HEK293 (cell line): ENCODE measurements around the gene PAK2.
A peak's percentile ranks its signal among the peaks of the same experiment; 100 is the strongest.

Source experiments
- CTCF ChIA-PET: fragments of 350-600 bp; formaldehyde crosslinking; extraction: SDS; loops from one replicate; lab custom pipeline; 2021; ENCODE audit warnings: antibody characterized with exemption; lab: Yijun Ruan, JAX
- POLR2A ChIA-PET: fragments of 300-600 bp; formaldehyde crosslinking; extraction: SDS; loops from one replicate; lab custom pipeline; 2020; ENCODE audit warnings: antibody characterized with exemption, inconsistent platforms; lab: Yijun Ruan, JAX
- H3K27ac ChIP-seq: fragments of 200-500 bp; sonication (Bioruptor generic); 2 replicates; pipeline ENCODE4 v1.5.1; 2014; ENCODE audit warnings: low read depth, low read length, control low read depth, inconsistent platforms; ENCODE audit errors: extremely low read depth
- H3K36me3 ChIP-seq, 2 experiments: fragments of 200-500 bp in 1 of 2; sonication (Bioruptor generic) in 1 of 2; 1 replicate in 1 of 2; 2 replicates in 1 of 2; pipeline ENCODE4 v1.5.1; 2014 to 2017; ENCODE audit warnings: inconsistent platforms in 2 of 2, low read length in 2 of 2; ENCODE audit not compliant: control insufficient read depth in 2 of 2, insufficient read depth in 1 of 2
- H3K4me1 ChIP-seq: fragments of 200-500 bp; sonication (Bioruptor generic); 2 replicates; pipeline ENCODE4 v1.5.1; 2014; ENCODE audit warnings: mild to moderate bottlenecking, low read length, inconsistent platforms; ENCODE audit not compliant: control insufficient read depth, insufficient read depth
- H3K4me3 ChIP-seq: 2 replicates; pipeline ENCODE4 v1.5.1; 2011; ENCODE audit warnings: low read depth, mild to moderate bottlenecking, control low read depth, low read length, moderate library complexity
- H3K9me3 ChIP-seq: fragments of 200-500 bp; sonication (Bioruptor generic); 2 replicates; pipeline ENCODE4 v1.5.1; 2014; ENCODE audit warnings: low read depth, low read length, inconsistent platforms; ENCODE audit not compliant: control insufficient read depth, insufficient read depth
- FEZF1 ChIP-seq: fragments of 450-650 bp; formaldehyde crosslinking; IDR thresholded peaks from 2 replicates; pipeline ENCODE4 v1.5.1; 2016; ENCODE audit warnings: missing biosample characterization, missing genetic modification characterization
- KLF1 ChIP-seq: fragments of 450-650 bp; formaldehyde crosslinking; IDR thresholded peaks from 2 replicates; pipeline ENCODE4 v1.5.1; 2016; ENCODE audit warnings: missing biosample characterization, missing genetic modification characterization
- KLF10 ChIP-seq: fragments of 450-650 bp; IDR thresholded peaks from 2 replicates; pipeline ENCODE4 v1.5.1; 2018; ENCODE audit warnings: missing biosample characterization, mild to moderate bottlenecking, missing genetic modification characterization
- KLF9 ChIP-seq: fragments of 450-650 bp; formaldehyde crosslinking; IDR thresholded peaks from 2 replicates; pipeline ENCODE4 v1.5.1; 2016; ENCODE audit warnings: missing biosample characterization, missing genetic modification characterization, low read depth
- MYNN ChIP-seq: fragments of 450-650 bp; formaldehyde crosslinking; IDR thresholded peaks from 2 replicates; pipeline ENCODE4 v1.5.1; 2016; ENCODE audit warnings: missing biosample characterization, missing genetic modification characterization, borderline replicate concordance
- PRDM1 ChIP-seq: fragments of 450-650 bp; formaldehyde crosslinking; IDR thresholded peaks from 2 replicates; pipeline ENCODE4; 2016; ENCODE audit warnings: missing biosample characterization, missing genetic modification characterization
- ZNF169 ChIP-seq: fragments of 450-650 bp; formaldehyde crosslinking; IDR thresholded peaks from 2 replicates; pipeline ENCODE4 v1.5.1; 2016; ENCODE audit warnings: missing biosample characterization, missing genetic modification characterization
- ZNF175 ChIP-seq: fragments of 450-650 bp; formaldehyde crosslinking; IDR thresholded peaks from 2 replicates; pipeline ENCODE4 v1.5.1; 2016; ENCODE audit warnings: missing biosample characterization, missing genetic modification characterization
- ZNF223 ChIP-seq: fragments of 450-650 bp; formaldehyde crosslinking; IDR thresholded peaks from 2 replicates; pipeline ENCODE4 v1.5.1; 2016; ENCODE audit warnings: missing biosample characterization, missing genetic modification characterization
- ZNF302 ChIP-seq: fragments of 450-650 bp; formaldehyde crosslinking; IDR thresholded peaks from 2 replicates; pipeline ENCODE4 v1.5.1; 2016; ENCODE audit warnings: missing biosample characterization, missing genetic modification characterization, low read depth
- ZNF335 ChIP-seq: fragments of 450-650 bp; formaldehyde crosslinking; conservative IDR thresholded peaks from 2 replicates; pipeline ENCODE4 v1.5.1; 2016; ENCODE audit warnings: missing biosample characterization, missing genetic modification characterization
- ZNF350 ChIP-seq: fragments of 450-650 bp; formaldehyde crosslinking; IDR thresholded peaks from 2 replicates; pipeline ENCODE4 v1.5.0; 2017; ENCODE audit warnings: missing biosample characterization, mild to moderate bottlenecking, missing genetic modification characterization
- ZNF394 ChIP-seq: fragments of 450-650 bp; formaldehyde crosslinking; IDR thresholded peaks from 2 replicates; pipeline ENCODE4 v1.5.1; 2016; ENCODE audit warnings: missing biosample characterization, missing genetic modification characterization, mild to moderate bottlenecking, moderate library complexity, borderline replicate concordance
- ZNF404 ChIP-seq: fragments of 450-650 bp; formaldehyde crosslinking; IDR thresholded peaks from 2 replicates; pipeline ENCODE4 v1.5.1; 2017; ENCODE audit warnings: missing biosample characterization, missing genetic modification characterization
- ZNF426 ChIP-seq: fragments of 450-650 bp; formaldehyde crosslinking; IDR thresholded peaks from 2 replicates; pipeline ENCODE4 v1.5.1; 2017; ENCODE audit warnings: missing biosample characterization, missing genetic modification characterization, mild to moderate bottlenecking, inconsistent platforms, moderate library complexity
- ZNF514 ChIP-seq: fragments of 450-650 bp; formaldehyde crosslinking; IDR thresholded peaks from 2 replicates; pipeline ENCODE4 v1.5.1; 2016; ENCODE audit warnings: missing biosample characterization, missing genetic modification characterization
- ZNF529 ChIP-seq: fragments of 450-650 bp; formaldehyde crosslinking; IDR thresholded peaks from 2 replicates; pipeline ENCODE4 v1.5.1; 2017; ENCODE audit warnings: missing genetic modification characterization, missing biosample characterization; ENCODE audit not compliant: insufficient replicate concordance
- ZNF549 ChIP-seq: fragments of 450-650 bp; IDR thresholded peaks from 2 replicates; pipeline ENCODE4 v1.5.1; 2018; ENCODE audit warnings: missing biosample characterization, missing genetic modification characterization, mild to moderate bottlenecking, inconsistent platforms, moderate library complexity
- ZNF654 ChIP-seq: fragments of 450-650 bp; formaldehyde crosslinking; IDR thresholded peaks from 2 replicates; pipeline ENCODE4 v1.5.1; 2016; ENCODE audit warnings: low read depth, missing biosample characterization, missing genetic modification characterization
- ZNF658 ChIP-seq: fragments of 450-650 bp; formaldehyde crosslinking; IDR thresholded peaks from 2 replicates; pipeline ENCODE4; 2016; ENCODE audit warnings: missing biosample characterization, missing genetic modification characterization
- ZNF664 ChIP-seq: fragments of 450-650 bp; formaldehyde crosslinking; IDR thresholded peaks from 2 replicates; pipeline ENCODE4 v1.5.1; 2016; ENCODE audit warnings: missing biosample characterization, missing genetic modification characterization
- ZNF707 ChIP-seq: fragments of 450-650 bp; formaldehyde crosslinking; IDR thresholded peaks from 2 replicates; pipeline ENCODE4 v1.5.1; 2016; ENCODE audit warnings: missing biosample characterization, missing genetic modification characterization
- ZSCAN30 ChIP-seq: fragments of 450-650 bp; IDR thresholded peaks from 2 replicates; pipeline ENCODE4 v1.5.1; 2018; ENCODE audit warnings: missing biosample characterization, mild to moderate bottlenecking, missing genetic modification characterization, moderate library complexity
- TF ChIP-seq, protein P1 (sequence below): fragments of 450-650 bp; formaldehyde crosslinking; IDR thresholded peaks from 2 replicates; pipeline ENCODE4 v1.5.1; 2016; ENCODE audit warnings: missing biosample characterization, missing genetic modification characterization
- TF ChIP-seq, protein P2 (sequence below): fragments of 450-650 bp; formaldehyde crosslinking; IDR thresholded peaks from 2 replicates; pipeline ENCODE4 v1.5.1; 2017; ENCODE audit warnings: missing biosample characterization, missing genetic modification characterization
- TF ChIP-seq, protein P3 (sequence below): fragments of 450-650 bp; formaldehyde crosslinking; IDR thresholded peaks from 2 replicates; pipeline ENCODE4 v1.5.1; 2016; ENCODE audit warnings: missing biosample characterization, missing genetic modification characterization, borderline replicate concordance
- TF ChIP-seq, protein P4 (sequence below): fragments of 450-650 bp; formaldehyde crosslinking; IDR thresholded peaks from 2 replicates; pipeline ENCODE4 v1.5.1; 2016; ENCODE audit warnings: missing biosample characterization, missing genetic modification characterization
- TF ChIP-seq, protein P5 (sequence below): fragments of 450-650 bp; formaldehyde crosslinking; IDR thresholded peaks from 2 replicates; pipeline ENCODE4 v1.5.1; 2016; ENCODE audit warnings: missing biosample characterization, missing genetic modification characterization

PAK2 gene

DNA sequence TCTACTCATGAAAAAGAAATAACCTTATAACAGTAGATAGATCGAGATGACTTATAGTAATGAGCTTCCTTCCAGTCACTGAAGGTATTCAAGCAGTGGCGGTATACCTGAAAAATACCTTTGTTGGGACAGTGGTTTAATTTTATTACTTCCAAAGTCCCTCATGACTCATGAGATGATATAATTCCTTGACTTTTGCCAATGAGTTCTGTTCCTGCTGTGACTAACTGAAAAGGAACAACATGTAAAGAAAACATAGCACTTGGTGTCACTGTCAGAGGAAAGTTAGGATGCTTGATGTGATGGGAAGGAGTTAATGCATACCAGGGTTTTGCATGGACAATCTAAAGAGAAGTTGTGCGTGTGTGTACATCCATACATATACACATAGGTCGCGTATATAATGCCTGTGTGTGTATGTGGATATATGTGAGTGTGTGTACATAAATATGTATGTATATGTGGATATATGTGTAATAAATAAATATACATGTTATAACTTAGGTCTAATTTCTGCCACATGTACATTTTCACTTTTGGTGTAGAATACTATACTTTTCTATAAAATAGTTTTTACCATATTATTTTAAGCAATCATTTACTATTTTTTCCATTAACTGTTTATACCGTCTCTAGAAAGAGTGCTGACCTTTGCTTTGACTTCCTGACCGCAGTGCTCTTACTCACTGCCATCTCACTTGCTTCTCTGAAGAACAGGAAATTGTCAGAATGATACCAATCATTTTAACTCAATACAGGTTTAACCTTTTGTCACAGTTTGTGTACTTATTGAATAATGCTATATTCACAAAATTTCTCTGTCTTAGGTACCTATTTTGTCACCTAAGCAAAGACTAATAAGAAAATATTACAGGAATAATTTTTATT lies 12.6 kb upstream of the PAK2 start:
- CTCF ChIA-PET: no interaction called here
- H3K4me1 ChIP-seq: no peaks in the 10 kb centered on the region
- no peak overlapping the region for H3K27ac ChIP-seq
- H3K9me3 ChIP-seq: no peaks in the 10 kb centered on the region
- POLR2A ChIA-PET: interaction anchor here (1.2 kb wide), 1 partner anchor 13 kb away, joined by 3 read pairs; the partner anchor contains the start of gene PAK2
- H3K36me3 ChIP-seq: peaks cover 7 to 63% of the 10 kb centered on the region in 2 experiments
- H3K4me3 ChIP-seq: no peak overlapping the region
- TF ChIP-seq ZNF404 (tag by site-specific recombination): no peak
- no peak for TF ChIP-seq KLF10
- TF ChIP-seq ZSCAN30: no peak
- TF ChIP-seq ZNF549 (tag by site-specific recombination): no peak
- TF ChIP-seq ZNF223 (tag by site-specific recombination): no peak
- TF ChIP-seq ZNF664 (tag by site-specific recombination): no peak
- TF ChIP-seq ZNF707 (tag by site-specific recombination): no peak
- TF ChIP-seq KLF1 (tag by site-specific recombination): no peak
- TF ChIP-seq, protein P1, sequence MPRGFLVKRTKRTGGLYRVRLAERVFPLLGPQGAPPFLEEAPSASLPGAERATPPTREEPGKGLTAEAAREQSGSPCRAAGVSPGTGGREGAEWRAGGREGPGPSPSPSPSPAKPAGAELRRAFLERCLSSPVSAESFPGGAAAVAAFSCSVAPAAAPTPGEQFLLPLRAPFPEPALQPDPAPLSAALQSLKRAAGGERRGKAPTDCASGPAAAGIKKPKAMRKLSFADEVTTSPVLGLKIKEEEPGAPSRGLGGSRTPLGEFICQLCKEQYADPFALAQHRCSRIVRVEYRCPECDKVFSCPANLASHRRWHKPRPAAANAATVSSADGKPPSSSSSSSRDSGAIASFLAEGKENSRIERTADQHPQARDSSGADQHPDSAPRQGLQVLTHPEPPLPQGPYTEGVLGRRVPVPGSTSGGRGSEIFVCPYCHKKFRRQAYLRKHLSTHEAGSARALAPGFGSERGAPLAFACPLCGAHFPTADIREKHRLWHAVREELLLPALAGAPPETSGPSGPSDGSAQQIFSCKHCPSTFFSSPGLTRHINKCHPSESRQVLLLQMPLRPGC (tag by site-specific recombination): no peak
- TF ChIP-seq, protein P2, sequence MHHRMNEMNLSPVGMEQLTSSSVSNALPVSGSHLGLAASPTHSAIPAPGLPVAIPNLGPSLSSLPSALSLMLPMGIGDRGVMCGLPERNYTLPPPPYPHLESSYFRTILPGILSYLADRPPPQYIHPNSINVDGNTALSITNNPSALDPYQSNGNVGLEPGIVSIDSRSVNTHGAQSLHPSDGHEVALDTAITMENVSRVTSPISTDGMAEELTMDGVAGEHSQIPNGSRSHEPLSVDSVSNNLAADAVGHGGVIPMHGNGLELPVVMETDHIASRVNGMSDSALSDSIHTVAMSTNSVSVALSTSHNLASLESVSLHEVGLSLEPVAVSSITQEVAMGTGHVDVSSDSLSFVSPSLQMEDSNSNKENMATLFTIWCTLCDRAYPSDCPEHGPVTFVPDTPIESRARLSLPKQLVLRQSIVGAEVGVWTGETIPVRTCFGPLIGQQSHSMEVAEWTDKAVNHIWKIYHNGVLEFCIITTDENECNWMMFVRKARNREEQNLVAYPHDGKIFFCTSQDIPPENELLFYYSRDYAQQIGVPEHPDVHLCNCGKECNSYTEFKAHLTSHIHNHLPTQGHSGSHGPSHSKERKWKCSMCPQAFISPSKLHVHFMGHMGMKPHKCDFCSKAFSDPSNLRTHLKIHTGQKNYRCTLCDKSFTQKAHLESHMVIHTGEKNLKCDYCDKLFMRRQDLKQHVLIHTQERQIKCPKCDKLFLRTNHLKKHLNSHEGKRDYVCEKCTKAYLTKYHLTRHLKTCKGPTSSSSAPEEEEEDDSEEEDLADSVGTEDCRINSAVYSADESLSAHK (tag by site-specific recombination): no peak
- TF ChIP-seq ZNF335 (tag by site-specific recombination): no peak
- TF ChIP-seq ZNF514 (tag by site-specific recombination): no peak
- no peak for TF ChIP-seq ZNF175 (tag by site-specific recombination)
- TF ChIP-seq, protein P3, sequence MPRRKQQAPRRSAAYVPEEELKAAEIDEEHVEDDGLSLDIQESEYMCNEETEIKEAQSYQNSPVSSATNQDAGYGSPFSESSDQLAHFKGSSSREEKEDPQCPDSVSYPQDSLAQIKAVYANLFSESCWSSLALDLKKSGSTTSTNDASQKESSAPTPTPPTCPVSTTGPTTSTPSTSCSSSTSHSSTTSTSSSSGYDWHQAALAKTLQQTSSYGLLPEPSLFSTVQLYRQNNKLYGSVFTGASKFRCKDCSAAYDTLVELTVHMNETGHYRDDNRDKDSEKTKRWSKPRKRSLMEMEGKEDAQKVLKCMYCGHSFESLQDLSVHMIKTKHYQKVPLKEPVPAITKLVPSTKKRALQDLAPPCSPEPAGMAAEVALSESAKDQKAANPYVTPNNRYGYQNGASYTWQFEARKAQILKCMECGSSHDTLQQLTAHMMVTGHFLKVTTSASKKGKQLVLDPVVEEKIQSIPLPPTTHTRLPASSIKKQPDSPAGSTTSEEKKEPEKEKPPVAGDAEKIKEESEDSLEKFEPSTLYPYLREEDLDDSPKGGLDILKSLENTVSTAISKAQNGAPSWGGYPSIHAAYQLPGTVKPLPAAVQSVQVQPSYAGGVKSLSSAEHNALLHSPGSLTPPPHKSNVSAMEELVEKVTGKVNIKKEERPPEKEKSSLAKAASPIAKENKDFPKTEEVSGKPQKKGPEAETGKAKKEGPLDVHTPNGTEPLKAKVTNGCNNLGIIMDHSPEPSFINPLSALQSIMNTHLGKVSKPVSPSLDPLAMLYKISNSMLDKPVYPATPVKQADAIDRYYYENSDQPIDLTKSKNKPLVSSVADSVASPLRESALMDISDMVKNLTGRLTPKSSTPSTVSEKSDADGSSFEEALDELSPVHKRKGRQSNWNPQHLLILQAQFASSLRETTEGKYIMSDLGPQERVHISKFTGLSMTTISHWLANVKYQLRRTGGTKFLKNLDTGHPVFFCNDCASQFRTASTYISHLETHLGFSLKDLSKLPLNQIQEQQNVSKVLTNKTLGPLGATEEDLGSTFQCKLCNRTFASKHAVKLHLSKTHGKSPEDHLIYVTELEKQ (tag by site-specific recombination): no peak
- TF ChIP-seq, protein P4, sequence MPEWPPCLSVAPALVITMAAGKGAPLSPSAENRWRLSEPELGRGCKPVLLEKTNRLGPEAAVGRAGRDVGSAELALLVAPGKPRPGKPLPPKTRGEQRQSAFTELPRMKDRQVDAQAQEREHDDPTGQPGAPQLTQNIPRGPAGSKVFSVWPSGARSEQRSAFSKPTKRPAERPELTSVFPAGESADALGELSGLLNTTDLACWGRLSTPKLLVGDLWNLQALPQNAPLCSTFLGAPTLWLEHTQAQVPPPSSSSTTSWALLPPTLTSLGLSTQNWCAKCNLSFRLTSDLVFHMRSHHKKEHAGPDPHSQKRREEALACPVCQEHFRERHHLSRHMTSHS (tag by site-specific recombination): no peak
- no peak for TF ChIP-seq ZNF529 (tag by site-specific recombination)
- TF ChIP-seq ZNF426 (tag by site-specific recombination): no peak
- no peak for TF ChIP-seq ZNF658 (tag by site-specific recombination)
- TF ChIP-seq, protein P5, sequence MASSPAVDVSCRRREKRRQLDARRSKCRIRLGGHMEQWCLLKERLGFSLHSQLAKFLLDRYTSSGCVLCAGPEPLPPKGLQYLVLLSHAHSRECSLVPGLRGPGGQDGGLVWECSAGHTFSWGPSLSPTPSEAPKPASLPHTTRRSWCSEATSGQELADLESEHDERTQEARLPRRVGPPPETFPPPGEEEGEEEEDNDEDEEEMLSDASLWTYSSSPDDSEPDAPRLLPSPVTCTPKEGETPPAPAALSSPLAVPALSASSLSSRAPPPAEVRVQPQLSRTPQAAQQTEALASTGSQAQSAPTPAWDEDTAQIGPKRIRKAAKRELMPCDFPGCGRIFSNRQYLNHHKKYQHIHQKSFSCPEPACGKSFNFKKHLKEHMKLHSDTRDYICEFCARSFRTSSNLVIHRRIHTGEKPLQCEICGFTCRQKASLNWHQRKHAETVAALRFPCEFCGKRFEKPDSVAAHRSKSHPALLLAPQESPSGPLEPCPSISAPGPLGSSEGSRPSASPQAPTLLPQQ (tag by site-specific recombination): no peak
- TF ChIP-seq ZNF394 (tag by site-specific recombination): no peak
- TF ChIP-seq ZNF350 (tag by site-specific recombination): no peak
- TF ChIP-seq ZNF302 (tag by site-specific recombination): no peak
- TF ChIP-seq MYNN (tag by site-specific recombination): no peak
- peak; percentile 71 for TF ChIP-seq FEZF1 (tag by site-specific recombination)
- no peak for TF ChIP-seq ZNF654 (tag by site-specific recombination)
- peak; percentile 40; the same call in 1 of the 2 replicates for TF ChIP-seq PRDM1
- no peak for TF ChIP-seq KLF9
- TF ChIP-seq ZNF169 (tag by site-specific recombination): no peak
